Measurements from ENCODE around the gene STARD10.

Gene STARD10

GRCh38 chr11:72780296-72781062, 13.4 kb downstream of the STARD10 start:
- DNase-seq (ENCODE audit: low spot score) = no peak

DNA sequence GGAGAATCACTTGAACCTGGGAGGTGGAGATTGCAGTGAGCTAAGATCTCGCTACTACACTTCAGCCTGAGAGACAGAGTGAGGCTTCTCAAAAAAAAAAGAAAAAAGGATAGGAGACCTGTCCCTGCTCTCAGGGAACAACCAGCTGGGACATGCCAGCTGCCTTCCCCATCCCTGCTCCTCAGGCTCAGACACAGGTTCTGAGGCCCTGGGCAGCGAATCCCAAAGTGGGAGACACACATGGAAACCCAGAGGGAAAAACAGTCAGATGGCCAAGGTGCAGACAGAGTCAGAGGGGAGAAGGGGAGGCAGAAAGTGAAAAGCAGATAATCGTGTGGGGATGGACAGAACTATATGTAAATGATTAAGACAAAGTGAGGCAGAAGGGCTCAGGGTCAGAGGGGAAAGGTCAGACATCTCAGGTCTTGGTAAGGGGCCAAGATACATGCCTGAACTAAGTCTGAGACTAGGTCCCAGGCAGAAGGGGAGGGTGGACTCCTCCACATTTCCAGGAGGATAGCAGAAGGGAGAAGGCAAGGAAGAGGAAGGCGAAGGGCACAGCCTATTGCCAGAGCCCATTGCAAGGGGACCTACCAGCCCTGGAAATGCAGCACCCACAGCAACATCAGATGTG, 14.2 kb downstream of the STARD10 start:
- DNase-seq (ENCODE audit: low spot score) = no peak

GRCh38 chr11:72778535-72779494, 15.0 kb downstream of the STARD10 start:
- no peak for DNase-seq (ENCODE audit: low spot score)

DNA sequence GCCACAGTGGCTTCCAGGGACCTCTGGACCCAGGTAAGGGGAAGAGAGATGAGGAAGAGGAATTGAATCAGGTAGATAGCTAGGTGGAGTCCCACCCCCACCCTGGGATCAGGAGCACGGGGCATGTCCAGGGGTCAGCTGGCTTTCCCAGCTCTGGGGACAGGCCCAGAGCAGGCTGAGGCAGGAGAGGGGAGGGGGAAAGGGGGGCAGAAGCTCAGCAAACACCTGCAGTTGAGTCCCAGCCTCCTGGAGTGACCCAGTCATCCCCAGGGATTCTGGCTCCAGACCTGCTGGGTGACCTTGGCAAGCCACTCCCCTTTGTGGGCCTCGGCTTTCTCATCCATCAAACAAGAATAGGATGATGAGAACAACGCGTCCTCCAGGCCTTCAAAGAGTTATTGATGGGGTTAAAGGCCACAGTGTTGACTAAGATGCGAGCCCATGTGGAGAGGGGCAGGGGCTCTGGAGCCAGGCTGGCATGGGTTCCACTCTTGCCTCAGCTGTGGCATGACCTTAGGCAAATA, 16.0 kb downstream of the STARD10 start:
- no peak for DNase-seq (ENCODE audit: low spot score)

GRCh38 chr11:72776844-72777754, 16.7 kb downstream of the STARD10 start:
- DNase-seq (ENCODE audit: low spot score) = no peak

GRCh38 chr11:72776117-72776843, 17.6 kb downstream of the STARD10 start:
- DNase-seq (ENCODE audit: low spot score) = no peak

GRCh38 chr11:72775288-72776110, 18.3 kb downstream of the STARD10 start:
- no peak for DNase-seq (ENCODE audit: low spot score)

GRCh38 chr11:72774499-72774898, 19.3 kb downstream of the STARD10 start:
- no peak for DNase-seq (ENCODE audit: low spot score)

DNA sequence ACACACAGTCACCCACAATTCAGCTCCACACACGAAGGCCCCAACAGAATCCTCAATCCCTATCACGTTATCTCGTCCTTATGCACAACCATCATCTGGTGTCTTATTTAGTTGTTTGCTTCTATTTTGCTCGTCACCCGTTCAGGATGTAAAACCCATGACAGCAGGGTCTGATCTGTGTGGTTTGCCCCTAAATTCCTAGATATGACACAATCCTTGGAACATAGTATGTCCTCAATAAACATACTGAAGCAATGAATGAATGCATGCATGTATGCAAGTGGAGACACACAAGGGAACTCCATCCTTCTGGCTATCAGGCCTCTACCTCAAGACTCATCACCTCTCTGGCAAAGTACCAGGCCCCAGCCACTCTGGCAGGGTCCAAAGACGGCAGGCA, 20.2 kb downstream of the STARD10 start:
- no peak for DNase-seq (ENCODE audit: low spot score)

DNA sequence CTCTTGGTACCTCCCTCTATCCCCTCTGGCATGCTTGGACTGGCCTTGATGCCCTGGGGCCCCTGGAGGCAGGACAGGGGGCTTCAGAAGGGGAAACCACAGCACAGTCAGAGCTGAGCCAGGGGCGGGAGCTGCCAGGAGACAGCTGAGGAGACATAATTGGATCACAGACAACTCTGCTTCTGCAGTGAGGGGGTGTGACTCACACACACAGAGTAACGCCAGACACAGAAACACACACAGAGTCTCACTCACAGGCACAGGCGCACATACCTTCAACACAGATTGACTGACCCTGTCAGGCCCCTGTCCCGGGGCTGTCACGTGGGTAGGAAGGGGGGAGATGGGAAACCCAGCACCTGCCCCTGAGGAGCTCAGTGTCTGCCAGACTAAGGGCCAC, 20.6 kb downstream of the STARD10 start:
- no peak for DNase-seq (ENCODE audit: low spot score)

DNA sequence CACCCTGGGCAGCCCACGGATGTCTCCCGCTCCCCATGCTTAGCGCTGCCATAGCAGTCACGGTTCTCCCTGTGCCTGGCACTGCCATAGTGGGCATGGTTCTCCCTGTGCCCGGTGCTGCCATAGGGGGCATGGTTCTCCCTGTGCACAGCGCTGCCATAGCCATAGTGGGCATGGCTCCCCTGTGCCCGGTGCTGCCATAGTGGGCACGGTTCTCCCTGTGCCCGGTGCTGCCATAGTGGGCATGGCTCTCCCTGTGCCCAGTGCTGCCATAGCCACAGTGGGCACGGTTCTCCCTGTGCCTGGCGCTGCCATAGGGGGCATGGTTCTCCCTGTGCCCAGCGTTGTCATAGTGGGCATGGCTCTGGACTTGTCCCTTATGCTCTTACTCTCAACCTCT, 21.8 kb downstream of the STARD10 start:
- no peak for DNase-seq (ENCODE audit: low spot score)

GRCh38 chr11:72771507-72771906, 22.3 kb downstream of the STARD10 start:
- DNase-seq (ENCODE audit: low spot score) = no peak

DNA sequence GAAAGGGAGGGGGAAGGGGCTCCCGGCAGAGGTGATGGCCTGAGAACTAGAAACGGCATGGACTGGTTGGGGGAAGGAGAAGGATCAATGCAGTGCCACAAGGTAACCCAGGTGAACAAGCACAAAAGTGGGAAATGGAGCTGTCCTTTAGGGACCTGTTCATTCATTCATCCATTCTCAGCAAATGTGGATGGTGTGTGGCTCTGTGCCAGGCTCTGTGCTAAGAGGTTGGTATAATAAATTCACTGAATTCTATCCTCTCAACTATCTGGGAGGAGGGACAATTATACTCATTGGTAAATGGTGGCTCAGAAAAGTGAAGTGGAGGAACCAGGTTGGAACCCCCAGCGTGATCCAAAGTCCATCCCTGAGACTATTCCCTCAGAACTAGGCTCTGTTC, 23.0 kb downstream of the STARD10 start:
- no peak for DNase-seq (ENCODE audit: low spot score)

- no peak for DNase-seq (ENCODE audit: low spot score)
Observed at GRCh38 chr11:72769680-72770079, 24.2 kb downstream of the STARD10 start.

DNA sequence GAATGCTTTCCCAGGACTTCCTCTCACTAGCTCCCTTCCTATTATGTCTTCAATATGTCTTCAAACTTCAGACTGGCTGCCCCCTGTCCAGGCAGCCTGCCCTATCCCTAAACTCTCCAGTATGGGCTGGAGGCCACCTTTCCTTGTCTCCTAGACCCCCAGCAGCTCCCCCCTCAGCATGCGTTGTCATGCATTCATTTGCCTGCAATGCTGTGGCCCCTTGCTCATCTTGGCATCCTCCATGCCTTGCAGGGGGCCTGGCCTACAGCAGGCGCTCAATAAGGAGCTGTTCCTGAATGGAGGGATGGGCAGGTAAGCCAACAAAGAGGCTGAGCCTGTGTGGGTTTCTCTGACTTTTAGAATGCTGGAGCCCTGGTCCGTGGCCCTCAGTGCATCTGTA, 25.3 kb downstream of the STARD10 start:
- DNase-seq (ENCODE audit: low spot score) = no peak

- DNase-seq (ENCODE audit: low spot score) = no peak
Observed at GRCh38 chr11:72767203-72768062, 26.4 kb downstream of the STARD10 start.

GRCh38 chr11:72766152-72766902, 27.5 kb downstream of the STARD10 start:
- no peak for DNase-seq (ENCODE audit: low spot score)

DNA sequence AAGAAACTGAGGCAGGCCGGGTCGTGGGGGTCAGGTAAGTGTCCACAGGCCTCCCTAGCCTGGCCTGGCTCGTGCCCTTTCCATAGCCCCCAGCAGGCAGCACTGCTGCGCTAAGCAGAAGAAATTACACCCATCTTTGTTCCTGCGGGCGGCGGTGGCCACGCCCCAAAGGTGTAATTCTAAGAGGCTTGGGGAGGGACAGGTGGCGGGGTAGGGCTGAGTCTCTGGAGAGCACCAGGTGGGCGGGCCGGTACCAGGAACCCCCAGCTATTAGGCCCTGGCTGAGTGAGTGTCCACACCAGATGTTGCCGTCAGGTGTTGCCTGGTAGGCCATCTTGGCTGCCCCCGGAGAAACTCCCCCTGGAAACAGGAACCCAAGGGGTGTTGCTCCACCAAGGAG, 29.3 kb downstream of the STARD10 start:
- DNase-seq (ENCODE audit: low spot score) = no peak
